ENCODE measurements around the gene CREB1.

- no peak for TF ChIP-seq CTCF (IDR thresholded peaks at IDR 0.05)
- TF ChIP-seq POLR2A (IDR thresholded peaks at IDR 0.05; ENCODE audit: low read depth): no peak
- TF ChIP-seq POLR2AphosphoS5 (IDR thresholded peaks at IDR 0.05): no peak
Measured at GRCh38 chr2:207484444-207485391, 45.0 kb upstream of the CREB1 start.
